Neural crest cell (in vitro differentiated cells): ENCODE results near the gene DIP2A. TPM values are rescaled to one million over a fixed set of nuclear protein-coding genes. Genes with fewer than 3 reads are reported as not detected.
"Not testable (repeated sequence)": the region's sequence is repeated elsewhere in the genome, so short reads cannot be mapped to it uniquely, and the experiment has no call there.

Experiments used
- DNase-seq: peaks from one replicate; pipeline ENCODE4 v3.0.0; 2021; ENCODE audit warnings: low read depth, mixed read lengths, low spot score
- H3K27ac Mint-ChIP-seq: one replicate; pipeline ENCODE4 v1.8.0; 2021; ENCODE audit warnings: mild to moderate bottlenecking, mixed read lengths; ENCODE audit not compliant: unreplicated experiment
- H3K27me3 Mint-ChIP-seq: 2 replicates; pipeline ENCODE4 v1.8.0; 2021; ENCODE audit warnings: low read depth, mild to moderate bottlenecking, mixed read lengths
- H3K36me3 Mint-ChIP-seq: 2 replicates; pipeline ENCODE4 v1.8.0; 2021; ENCODE audit warnings: low read depth, mild to moderate bottlenecking, mixed read lengths
- H3K4me1 Mint-ChIP-seq: 2 replicates; pipeline ENCODE4 v1.8.0; 2021; ENCODE audit warnings: mixed read lengths
- H3K4me3 Mint-ChIP-seq: one replicate; pipeline ENCODE4 v1.8.0; 2021; ENCODE audit warnings: mild to moderate bottlenecking, mixed read lengths
- H3K9me3 Mint-ChIP-seq: 2 replicates; pipeline ENCODE4 v1.8.0; 2021; ENCODE audit warnings: mixed read lengths
- total RNA-seq: library from RNA; stranded (reverse); gene quantifications from 2 replicates; pipeline ENCODE4 v1.2.1, GENCODE V29; 2021
- TF ChIP-seq, protein P1 (sequence below): fragments of 200-600 bp; sonication (generic); conservative IDR thresholded peaks from 2 replicates; pipeline ENCODE4 v1.5.0; 2021; ENCODE audit warnings: antibody characterized with exemption, mild to moderate bottlenecking

Gene DIP2A
- total RNA-seq, 1 donor from 2014 or later, result 57.8 TPM

DNA sequence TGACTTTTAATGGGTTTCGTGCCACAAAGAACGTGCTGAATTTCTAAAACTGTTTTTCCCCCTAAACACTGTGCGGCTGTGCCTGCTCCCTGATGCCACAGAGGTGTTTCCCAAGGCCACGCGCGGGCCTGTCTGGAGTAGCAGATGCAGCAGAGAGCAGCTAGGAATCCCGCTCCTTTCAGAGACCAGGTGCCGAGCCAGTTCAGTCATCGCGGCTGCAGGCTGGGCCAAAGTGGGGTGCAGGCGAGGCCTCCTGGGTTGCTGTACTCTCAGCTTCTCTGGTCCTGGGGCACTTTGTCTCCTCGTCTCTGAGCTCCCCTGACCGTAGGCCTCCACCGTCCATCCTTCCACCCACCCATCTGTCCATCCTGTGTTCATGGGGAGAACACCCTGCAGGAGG lies 17.4 kb upstream of the DIP2A start:
- H3K27ac Mint-ChIP-seq, result no peak overlapping the region
- H3K9me3 Mint-ChIP-seq, result no peaks in the 10 kb centered on the region
- H3K4me1 Mint-ChIP-seq, result peaks cover 12% of the 10 kb centered on the region
- peaks cover 27% of the 10 kb centered on the region for H3K36me3 Mint-ChIP-seq
- no peak for DNase-seq
- TF ChIP-seq, protein P1, sequence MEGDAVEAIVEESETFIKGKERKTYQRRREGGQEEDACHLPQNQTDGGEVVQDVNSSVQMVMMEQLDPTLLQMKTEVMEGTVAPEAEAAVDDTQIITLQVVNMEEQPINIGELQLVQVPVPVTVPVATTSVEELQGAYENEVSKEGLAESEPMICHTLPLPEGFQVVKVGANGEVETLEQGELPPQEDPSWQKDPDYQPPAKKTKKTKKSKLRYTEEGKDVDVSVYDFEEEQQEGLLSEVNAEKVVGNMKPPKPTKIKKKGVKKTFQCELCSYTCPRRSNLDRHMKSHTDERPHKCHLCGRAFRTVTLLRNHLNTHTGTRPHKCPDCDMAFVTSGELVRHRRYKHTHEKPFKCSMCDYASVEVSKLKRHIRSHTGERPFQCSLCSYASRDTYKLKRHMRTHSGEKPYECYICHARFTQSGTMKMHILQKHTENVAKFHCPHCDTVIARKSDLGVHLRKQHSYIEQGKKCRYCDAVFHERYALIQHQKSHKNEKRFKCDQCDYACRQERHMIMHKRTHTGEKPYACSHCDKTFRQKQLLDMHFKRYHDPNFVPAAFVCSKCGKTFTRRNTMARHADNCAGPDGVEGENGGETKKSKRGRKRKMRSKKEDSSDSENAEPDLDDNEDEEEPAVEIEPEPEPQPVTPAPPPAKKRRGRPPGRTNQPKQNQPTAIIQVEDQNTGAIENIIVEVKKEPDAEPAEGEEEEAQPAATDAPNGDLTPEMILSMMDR, result no peak
- no peak overlapping the region for H3K4me3 Mint-ChIP-seq
- no peaks in the 10 kb centered on the region for H3K27me3 Mint-ChIP-seq

DNA sequence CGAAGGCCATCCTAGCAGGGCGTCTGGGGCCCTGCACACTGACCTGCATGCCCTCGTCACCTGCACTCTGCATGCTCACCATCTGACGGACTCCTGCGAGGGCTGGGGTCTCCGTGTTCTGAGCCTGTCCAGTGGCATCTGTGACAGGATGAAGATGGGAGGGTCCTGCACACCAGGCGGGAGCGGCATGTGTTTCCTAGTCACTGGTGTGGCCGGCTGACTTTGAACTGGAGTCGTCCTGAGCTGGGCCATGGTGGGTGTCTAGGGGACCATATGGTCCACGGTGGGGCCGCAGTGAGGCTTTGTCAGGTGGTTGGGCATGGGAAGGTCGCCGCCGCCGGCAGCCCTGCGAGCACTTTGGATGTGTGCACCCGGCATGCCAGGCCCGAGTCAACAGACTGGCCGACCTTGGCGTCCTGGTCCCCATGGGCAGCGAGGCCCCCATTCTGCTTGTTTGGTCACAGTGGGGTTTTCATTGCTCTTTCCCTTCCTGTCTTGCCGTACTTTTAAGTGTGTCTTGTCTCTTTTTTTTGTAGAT lies 16.7 kb upstream of the DIP2A start:
- no peak for DNase-seq
- no peaks in the 10 kb centered on the region for H3K9me3 Mint-ChIP-seq
- no peaks in the 10 kb centered on the region for H3K27me3 Mint-ChIP-seq
- no peak overlapping the region for H3K27ac Mint-ChIP-seq
- H3K4me3 Mint-ChIP-seq, result peak overlapping the region; percentile 1
- H3K36me3 Mint-ChIP-seq, result peaks cover 27% of the 10 kb centered on the region
- TF ChIP-seq, protein P1, result no peak
- peaks cover 7% of the 10 kb centered on the region for H3K4me1 Mint-ChIP-seq

DNA sequence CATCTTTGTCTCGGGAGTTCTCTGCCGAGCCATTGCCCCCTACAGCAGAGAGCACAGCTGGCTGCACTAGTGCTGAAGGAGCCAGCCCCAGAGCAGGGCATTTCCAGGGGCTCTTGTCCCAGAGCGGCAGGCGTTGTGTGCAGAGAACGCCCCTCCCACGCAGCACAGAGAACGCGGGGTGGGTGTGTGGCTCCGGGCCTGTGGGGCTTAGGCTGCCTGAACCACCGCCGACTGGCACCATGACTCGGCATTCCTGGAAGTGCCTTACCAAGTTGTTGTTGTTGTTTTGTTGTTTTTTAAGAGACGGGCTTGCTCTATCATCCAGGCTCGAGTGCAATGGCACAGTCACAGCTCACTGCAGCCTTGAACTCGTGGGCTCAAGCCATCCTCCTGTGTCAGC lies 15.8 kb upstream of the DIP2A start:
- H3K9me3 Mint-ChIP-seq, result peaks cover 4% of the 10 kb centered on the region

GRCh38 chr21:46443910-46444309 lies 14.8 kb upstream of the DIP2A start:
- TF ChIP-seq, protein P1, result no peak
- H3K4me3 Mint-ChIP-seq, result no peak overlapping the region
- DNase-seq, result no peak
- H3K4me1 Mint-ChIP-seq, result peaks cover 4% of the 10 kb centered on the region
- H3K27me3 Mint-ChIP-seq, result no peaks in the 10 kb centered on the region
- H3K9me3 Mint-ChIP-seq, result peaks cover 9% of the 10 kb centered on the region
- peaks cover 38% of the 10 kb centered on the region for H3K36me3 Mint-ChIP-seq
- no peak overlapping the region for H3K27ac Mint-ChIP-seq

More for the DNA sequence above, 15.8 kb upstream of the DIP2A start:
- Mint-ChIP-seq H3K27me3 (no peaks in the 10 kb centered on the region), H3K4me3 (no peak overlapping the region), H3K36me3 (peaks cover 33% of the 10 kb centered on the region), H3K27ac (peak overlapping the region; percentile 71), H3K4me1 (no peaks in the 10 kb centered on the region)
- no peak for DNase-seq
- TF ChIP-seq, protein P1, result no peak

DNA sequence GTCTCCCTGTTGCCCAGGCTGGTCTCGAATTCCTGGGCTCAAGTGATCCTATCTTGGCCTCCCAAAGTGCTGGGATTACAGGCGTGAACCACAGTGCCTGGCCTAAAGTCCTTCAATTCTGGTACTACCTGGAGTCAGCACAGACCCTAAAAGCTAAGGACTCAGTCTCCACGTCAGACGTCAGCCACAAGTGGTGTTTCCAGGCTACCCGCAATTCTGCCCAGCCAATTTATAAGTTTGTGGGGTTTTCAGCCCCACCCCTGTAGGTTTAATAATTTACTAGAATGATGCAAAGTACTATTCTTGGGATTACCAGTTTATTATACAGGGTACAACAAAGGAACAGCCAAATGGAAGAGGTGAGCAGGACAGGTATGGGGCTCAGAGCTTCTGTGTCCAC lies 10.6 kb upstream of the DIP2A start:
- H3K27me3 Mint-ChIP-seq, result no peaks in the 10 kb centered on the region
- H3K9me3 Mint-ChIP-seq, result peaks cover 12% of the 10 kb centered on the region
- H3K36me3 Mint-ChIP-seq, result peaks cover 50% of the 10 kb centered on the region
- no peak for DNase-seq
- peaks cover 4% of the 10 kb centered on the region for H3K4me1 Mint-ChIP-seq
- peak overlapping the region; percentile 10 for H3K4me3 Mint-ChIP-seq
- TF ChIP-seq, protein P1, result no peak
- H3K27ac Mint-ChIP-seq, result no peak overlapping the region

GRCh38 chr21:46448855-46449254 lies 9.8 kb upstream of the DIP2A start:
- Mint-ChIP-seq H3K9me3 (peaks cover 12% of the 10 kb centered on the region), H3K36me3 (peaks cover 52% of the 10 kb centered on the region)
- H3K4me3 Mint-ChIP-seq, H3K4me1 Mint-ChIP-seq, H3K27ac Mint-ChIP-seq, DNase-seq, H3K27me3 Mint-ChIP-seq: not testable (repeated sequence)
